Karpas-422 (cell line): ENCODE data around the gene OR2A5. TPM values are rescaled to one million over a fixed set of nuclear protein-coding genes. Genes with fewer than 3 reads are reported as not detected.

Source experiments
- DNase-seq: peaks from one replicate; pipeline ENCODE4 v3.0.0-alpha.2; 2015
- H2AFZ ChIP-seq: fragments of 200-600 bp; sonication (generic); 2 replicates; pipeline ENCODE4 v1.6.1; 2014; ENCODE audit warnings: antibody characterized with exemption, low read length, mixed read lengths
- H3K27ac ChIP-seq: fragments of 200-600 bp; sonication (generic); 2 replicates; pipeline ENCODE4 v1.5.1; 2014; ENCODE audit warnings: mild to moderate bottlenecking, low read length, moderate library complexity
- H3K27me3 ChIP-seq: fragments of 200-600 bp; sonication (generic); 2 replicates; pipeline ENCODE4 v1.6.1; 2014; ENCODE audit warnings: low read length, mixed read lengths
- H3K36me3 ChIP-seq: fragments of 200-600 bp; sonication (generic); 2 replicates; pipeline ENCODE4 v1.6.1; 2014; ENCODE audit warnings: low read length, mixed read lengths; ENCODE audit not compliant: insufficient read depth
- H3K4me1 ChIP-seq: fragments of 200-600 bp; sonication (generic); 2 replicates; pipeline ENCODE4 v1.6.1; 2014; ENCODE audit warnings: mild to moderate bottlenecking, low read length, mixed read lengths
- H3K4me2 ChIP-seq: fragments of 200-600 bp; sonication (generic); 2 replicates; pipeline ENCODE4 v1.6.1; 2014; ENCODE audit warnings: low read length, low read depth, mild to moderate bottlenecking; ENCODE audit not compliant: poor library complexity, severe bottlenecking
- H3K4me3 ChIP-seq: fragments of 200-600 bp; sonication (generic); 2 replicates; pipeline ENCODE4 v1.5.1; 2014; ENCODE audit warnings: mild to moderate bottlenecking, antibody characterized with exemption, low read length, mixed read lengths
- H3K79me2 ChIP-seq: fragments of 200-600 bp; sonication (generic); 2 replicates; pipeline ENCODE4 v1.6.1; 2014; ENCODE audit warnings: mild to moderate bottlenecking, low read length, mixed read lengths
- H3K9ac ChIP-seq: fragments of 200-600 bp; sonication (generic); 2 replicates; pipeline ENCODE4 v1.6.0; 2014; ENCODE audit warnings: low read length
- H3K9me2 ChIP-seq: fragments of 200-600 bp; sonication (generic), shearing (Covaris generic); replicated peaks from 2 replicates; pipeline ENCODE4 v1.6.0; 2014; ENCODE audit warnings: mild to moderate bottlenecking, low read length, moderate library complexity; ENCODE audit not compliant: insufficient read depth
- H3K9me3 ChIP-seq: fragments of 300-700, 200-600 bp; sonication (generic); 2 replicates; pipeline ENCODE4 v1.6.1; 2014; ENCODE audit warnings: low read length, mixed read lengths
- H4K20me1 ChIP-seq: fragments of 200-600 bp; sonication (generic); 2 replicates; pipeline ENCODE4 v1.6.1; 2014; ENCODE audit warnings: mild to moderate bottlenecking, antibody characterized with exemption, low read length, low read depth; ENCODE audit not compliant: insufficient read depth
- total RNA-seq: library from RNA; depleted of rRNA; stranded (reverse); fragments of >200 nt; shearing (Covaris generic); gene quantifications from 2 replicates; pipeline ENCODE4 v1.2.3, GENCODE V29; 2014; ENCODE audit warnings: low replicate concordance

Gene OR2A5
- total RNA-seq, 1 experiment from 2014 or later: not detected

- no peaks in the 10 kb centered on the region for H3K4me1 ChIP-seq
- no peaks in the 10 kb centered on the region for H3K79me2 ChIP-seq
- no peaks in the 10 kb centered on the region for H3K9me3 ChIP-seq
- DNase-seq: no peak
- H3K36me3 ChIP-seq: no peaks in the 10 kb centered on the region
- H3K27ac ChIP-seq: no peak overlapping the region
- H4K20me1 ChIP-seq: no peaks in the 10 kb centered on the region
- H3K9ac ChIP-seq: no peak overlapping the region
- no peak overlapping the region for H3K4me2 ChIP-seq
- no peaks in the 10 kb centered on the region for H3K9me2 ChIP-seq
- H2AFZ ChIP-seq: no peak overlapping the region
- H3K4me3 ChIP-seq: no peak overlapping the region
- H3K27me3 ChIP-seq: no peaks in the 10 kb centered on the region
Measured at GRCh38 chr7:144074374-144074773, 25.6 kb downstream of the OR2A5 start.

GRCh38 chr7:144085978-144086377 is 37.2 kb downstream of the OR2A5 start, which contains the start of gene OR2A12:
Gene OR2A12, plus strand, starts transcription at chr7:144086278. Its CDS starts 8,830 bp downstream, at chr7:144095108.
- H3K79me2 ChIP-seq: no peaks in the 10 kb centered on the region
- H3K4me3 ChIP-seq: no peak within 1 kb of the TSS
- H3K4me2 ChIP-seq: no peak within 1 kb of the TSS
- no peaks in the 10 kb centered on the region for H3K36me3 ChIP-seq
- no peaks in the 10 kb centered on the region for H3K27me3 ChIP-seq
- DNase-seq: no peak
- H3K9me3 ChIP-seq: no peaks in the 10 kb centered on the region
- no peaks in the 10 kb centered on the region for H3K4me1 ChIP-seq
- no peaks in the 10 kb centered on the region for H4K20me1 ChIP-seq
- no peak within 1 kb of the TSS for H2AFZ ChIP-seq
- no peaks in the 10 kb centered on the region for H3K9me2 ChIP-seq
- H3K27ac ChIP-seq: no peak within 1 kb of the TSS
- H3K9ac ChIP-seq: no peak within 1 kb of the TSS

GRCh38 chr7:144086730-144087129 is 38.0 kb downstream of the OR2A5 start:
- H3K9me3 ChIP-seq: no peaks in the 10 kb centered on the region
- no peak for DNase-seq
- H4K20me1 ChIP-seq: no peaks in the 10 kb centered on the region
- no peaks in the 10 kb centered on the region for H3K4me1 ChIP-seq
- no peak overlapping the region for H3K27ac ChIP-seq
- no peaks in the 10 kb centered on the region for H3K9me2 ChIP-seq
- no peaks in the 10 kb centered on the region for H3K27me3 ChIP-seq
- no peak overlapping the region for H3K4me2 ChIP-seq
- H3K9ac ChIP-seq: no peak overlapping the region
- no peaks in the 10 kb centered on the region for H3K36me3 ChIP-seq
- no peaks in the 10 kb centered on the region for H3K79me2 ChIP-seq
- H3K4me3 ChIP-seq: no peak overlapping the region
- no peak overlapping the region for H2AFZ ChIP-seq

- H3K27me3 ChIP-seq: no peaks in the 10 kb centered on the region
- no peaks in the 10 kb centered on the region for H3K4me1 ChIP-seq
- H4K20me1 ChIP-seq: no peaks in the 10 kb centered on the region
- H3K9me2 ChIP-seq: no peaks in the 10 kb centered on the region
- H3K9ac ChIP-seq: no peak overlapping the region
- no peak overlapping the region for H3K4me3 ChIP-seq
- H3K79me2 ChIP-seq: no peaks in the 10 kb centered on the region
- DNase-seq: no peak
- no peaks in the 10 kb centered on the region for H3K9me3 ChIP-seq
- no peak overlapping the region for H2AFZ ChIP-seq
- no peak overlapping the region for H3K4me2 ChIP-seq
- no peaks in the 10 kb centered on the region for H3K36me3 ChIP-seq
- H3K27ac ChIP-seq: no peak overlapping the region
Measured at GRCh38 chr7:144087230-144087629, 38.5 kb downstream of the OR2A5 start.

GRCh38 chr7:144090667-144091066 is 41.9 kb downstream of the OR2A5 start:
- Histone ChIP-seq H3K4me2 (no peak overlapping the region), H3K4me1 (no peaks in the 10 kb centered on the region), H4K20me1 (no peaks in the 10 kb centered on the region), H3K27ac (no peak overlapping the region), H3K36me3 (no peaks in the 10 kb centered on the region), H3K9me2 (no peaks in the 10 kb centered on the region), H3K27me3 (no peaks in the 10 kb centered on the region), H3K4me3 (no peak overlapping the region), H3K79me2 (no peaks in the 10 kb centered on the region), H3K9ac (no peak overlapping the region), H3K9me3 (no peaks in the 10 kb centered on the region), H2AFZ (no peak overlapping the region)
- DNase-seq: no peak

GRCh38 chr7:144098776-144099175 is 50.0 kb downstream of the OR2A5 start:
- Histone ChIP-seq H3K9me2 (no peaks in the 10 kb centered on the region), H3K4me3 (no peak overlapping the region), H2AFZ (no peak overlapping the region), H3K27me3 (no peaks in the 10 kb centered on the region), H3K4me1 (no peaks in the 10 kb centered on the region), H3K27ac (no peak overlapping the region), H3K79me2 (no peaks in the 10 kb centered on the region), H3K36me3 (no peaks in the 10 kb centered on the region), H3K4me2 (no peak overlapping the region), H3K9ac (no peak overlapping the region), H4K20me1 (no peaks in the 10 kb centered on the region), H3K9me3 (no peaks in the 10 kb centered on the region)
- no peak for DNase-seq

GRCh38 chr7:144100607-144101006 is 51.9 kb downstream of the OR2A5 start:
- Histone ChIP-seq H3K27ac (no peak overlapping the region), H3K27me3 (no peaks in the 10 kb centered on the region), H4K20me1 (no peaks in the 10 kb centered on the region), H3K36me3 (no peaks in the 10 kb centered on the region), H3K9ac (no peak overlapping the region), H3K9me3 (no peaks in the 10 kb centered on the region), H3K79me2 (no peaks in the 10 kb centered on the region), H3K9me2 (no peaks in the 10 kb centered on the region), H2AFZ (no peak overlapping the region), H3K4me3 (no peak overlapping the region), H3K4me2 (no peak overlapping the region), H3K4me1 (no peaks in the 10 kb centered on the region)
- no peak for DNase-seq

- H3K9me3 ChIP-seq: no peaks in the 10 kb centered on the region
- no peak overlapping the region for H2AFZ ChIP-seq
- no peak for DNase-seq
- no peak overlapping the region for H3K9ac ChIP-seq
- no peaks in the 10 kb centered on the region for H3K36me3 ChIP-seq
- H3K4me2 ChIP-seq: no peak overlapping the region
- H3K79me2 ChIP-seq: no peaks in the 10 kb centered on the region
- H3K4me3 ChIP-seq: no peak overlapping the region
- H3K27ac ChIP-seq: no peak overlapping the region
- H3K27me3 ChIP-seq: no peaks in the 10 kb centered on the region
- H3K4me1 ChIP-seq: no peaks in the 10 kb centered on the region
- H4K20me1 ChIP-seq: no peaks in the 10 kb centered on the region
- no peaks in the 10 kb centered on the region for H3K9me2 ChIP-seq
Measured at GRCh38 chr7:144102041-144102440, 53.3 kb downstream of the OR2A5 start.

GRCh38 chr7:144105211-144105610 is 56.5 kb downstream of the OR2A5 start:
- Histone ChIP-seq H3K4me2 (no peak overlapping the region), H3K36me3 (no peaks in the 10 kb centered on the region), H3K4me3 (no peak overlapping the region), H3K9me2 (no peaks in the 10 kb centered on the region), H3K9ac (no peak overlapping the region), H3K27me3 (no peaks in the 10 kb centered on the region), H3K9me3 (no peaks in the 10 kb centered on the region), H4K20me1 (no peaks in the 10 kb centered on the region), H2AFZ (no peak overlapping the region), H3K4me1 (no peaks in the 10 kb centered on the region), H3K79me2 (no peaks in the 10 kb centered on the region), H3K27ac (no peak overlapping the region)
- DNase-seq: no peak
